IMR-90 (cell line): ENCODE results near the gene PTGR3.

Experiments used
- BHLHE40 ChIP-seq: fragments of 150-350 bp; IDR thresholded peaks from 2 replicates; pipeline ENCODE4 v1.6.1; 2016; ENCODE audit warnings: mild to moderate bottlenecking, low read depth, low read length
- CEBPB ChIP-seq: IDR thresholded peaks from 2 replicates; pipeline ENCODE4 v1.6.1; 2012; ENCODE audit warnings: low read depth, low read length, improper control_type of control experiment
- CTCF ChIP-seq: conservative IDR thresholded peaks from 2 replicates; pipeline ENCODE4 v1.5.1; 2012; ENCODE audit warnings: mild to moderate bottlenecking, low read depth, low read length, improper control_type of control experiment
- ELK1 ChIP-seq: fragments of 150-350 bp; IDR thresholded peaks from 2 replicates; pipeline ENCODE4 v1.6.1; 2016; ENCODE audit warnings: low read depth, mild to moderate bottlenecking, low read length, moderate library complexity, borderline replicate concordance
- MAFK ChIP-seq: IDR thresholded peaks from 2 replicates; pipeline ENCODE4 v1.6.1; 2012; ENCODE audit warnings: low read depth, low read length, improper control_type of control experiment
- MAZ ChIP-seq: IDR thresholded peaks from 2 replicates; pipeline ENCODE4 v1.6.1; 2012; ENCODE audit warnings: low read depth, mild to moderate bottlenecking, low read length, improper control_type of control experiment, moderate library complexity, borderline replicate concordance
- MXI1 ChIP-seq: IDR thresholded peaks from 2 replicates; pipeline ENCODE4 v1.6.1; 2012; ENCODE audit warnings: low read depth, mild to moderate bottlenecking, low read length, moderate library complexity, borderline replicate concordance
- POLR2A ChIP-seq: IDR thresholded peaks from 2 replicates; pipeline ENCODE4 v1.6.1; 2012; ENCODE audit warnings: mild to moderate bottlenecking, low read depth, low read length
- RCOR1 ChIP-seq: IDR thresholded peaks from 2 replicates; pipeline ENCODE4 v1.6.1; 2012; ENCODE audit warnings: mild to moderate bottlenecking, low read length, improper control_type of control experiment; ENCODE audit not compliant: insufficient replicate concordance
- SMC3 ChIP-seq: fragments of 150-350 bp; IDR thresholded peaks from 2 replicates; pipeline ENCODE4 v1.6.1; 2016; ENCODE audit warnings: low read depth, mild to moderate bottlenecking, antibody characterized with exemption, low read length, moderate library complexity
- USF2 ChIP-seq: fragments of 150-350 bp; IDR thresholded peaks from 2 replicates; pipeline ENCODE4 v1.6.1; 2017; ENCODE audit warnings: mild to moderate bottlenecking, antibody characterized with exemption, low read length, low read depth

DNA sequence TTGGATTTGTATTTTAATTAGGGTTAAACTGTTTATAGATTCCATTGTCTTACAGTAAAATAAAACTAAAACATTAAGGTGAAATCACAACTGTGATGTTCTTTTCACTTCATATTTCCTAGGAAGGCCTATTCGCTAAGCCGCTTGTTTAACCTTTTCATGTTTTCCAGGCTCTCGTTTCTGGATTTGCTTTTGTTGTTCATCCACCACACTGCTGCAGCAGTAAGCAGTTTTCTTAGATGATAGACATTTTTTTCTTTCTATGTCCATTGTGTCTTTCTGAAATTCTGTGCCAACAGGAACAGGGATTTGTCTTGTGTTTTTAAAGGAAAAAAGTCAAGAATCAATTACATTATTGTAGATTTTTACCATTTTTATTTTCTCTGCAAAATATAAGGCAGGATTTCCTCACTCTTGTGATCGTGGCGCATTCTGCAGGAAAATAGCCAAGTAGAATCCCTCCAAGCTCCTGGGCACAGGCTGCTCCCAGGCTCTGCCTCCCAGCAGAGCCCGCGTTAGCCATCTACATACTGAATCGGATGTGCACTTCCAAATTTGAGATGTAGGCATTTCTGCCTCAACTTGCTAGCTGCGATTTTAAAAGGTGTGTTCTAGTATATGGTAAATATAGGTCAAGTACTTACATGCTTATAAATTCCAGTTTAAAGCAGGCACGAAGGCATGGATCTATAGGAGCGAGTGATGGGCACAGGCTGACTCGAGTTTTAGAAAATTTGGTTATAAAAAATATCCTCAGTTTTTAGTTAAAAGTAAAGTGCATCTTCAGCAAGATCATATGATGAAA lies 11.8 kb upstream of the PTGR3 start:
- no peak for TF ChIP-seq CTCF
- TF ChIP-seq POLR2A, result no peak
- no peak for TF ChIP-seq MXI1
- no peak for TF ChIP-seq BHLHE40
- TF ChIP-seq ELK1, result no peak
- no peak for TF ChIP-seq MAFK
- no peak for TF ChIP-seq SMC3
- no peak for TF ChIP-seq USF2
- no peak for TF ChIP-seq MAZ
- no peak for TF ChIP-seq RCOR1
- TF ChIP-seq CEBPB, result no peak
